Heart left ventricle (tissue), 16 donors: Measurements from ENCODE around the gene MGARP. TPM values are rescaled to one million over a fixed set of nuclear protein-coding genes. Genes with fewer than 3 reads are reported as not detected.

Experiments
- ATAC-seq, 4 donors: fragments of 200-7000 bp; cut with Tn5 transposase; one replicate each; pipeline ENCODE4 v1.9.1; 2020 to 2022; ENCODE audit warnings: moderate library complexity in 4 of 4, mild to moderate bottlenecking in 3 of 4, moderate number of reproducible peaks in 1 of 4
- DNase-seq, 5 donors: peaks; one replicate each; pipeline ENCODE4 v3.0.0-alpha.2; 2020
- H3K27ac ChIP-seq, 12 donors: fragments of 200-600 bp; sonication (generic) in 4 of 12; one replicate each; pipeline versions ENCODE4 v1.5.0 to v1.8.0; 2016 to 2022; ENCODE audit warnings: mild to moderate bottlenecking in 2 of 12
- H3K27me3 ChIP-seq, 9 donors: fragments of 200-600 bp; sonication (generic) in 2 of 9; one replicate each; pipeline versions ENCODE4 v1.5.1 to v1.8.0; 2016 to 2022; ENCODE audit warnings: mild to moderate bottlenecking in 3 of 9
- H3K36me3 ChIP-seq, 9 donors: fragments of 200-600 bp; sonication (generic) in 2 of 9; one replicate each; pipeline versions ENCODE4 v1.5.0 to v1.8.0; 2018 to 2022; ENCODE audit warnings: mild to moderate bottlenecking in 2 of 9
- H3K4me1 ChIP-seq, 12 donors: fragments of 200-600 bp; sonication (generic) in 4 of 12; one replicate each; pipeline versions ENCODE4 v1.5.0 to v1.8.0; 2016 to 2022; ENCODE audit warnings: mild to moderate bottlenecking in 3 of 12
- H3K4me3 ChIP-seq, 12 donors: fragments of 200-600 bp; sonication (generic) in 4 of 12; one replicate each; pipeline versions ENCODE4 v1.5.0 to v1.8.0; 2017 to 2022; ENCODE audit warnings: mild to moderate bottlenecking in 9 of 12, moderate library complexity in 4 of 12
- H3K9me3 ChIP-seq, 12 donors: fragments of 200-600 bp; sonication (generic) in 4 of 12; one replicate each; pipeline versions ENCODE4 v1.5.0 to v1.8.0; 2016 to 2022; ENCODE audit warnings: mild to moderate bottlenecking in 1 of 12
- CTCF ChIP-seq, 12 donors: fragments of 200-600 bp; sonication (generic) in 4 of 12; IDR thresholded peaks; one replicate each; pipeline versions ENCODE4 v1.5.0 to v1.8.0; 2018 to 2022; ENCODE audit warnings: antibody characterized with exemption in 12 of 12, mild to moderate bottlenecking in 5 of 12
- POLR2A ChIP-seq, 2 donors: fragments of 450-650 bp; IDR thresholded peaks; one replicate each; pipeline ENCODE4 v1.6.1; 2017; ENCODE audit warnings: antibody characterized with exemption in 2 of 2, mild to moderate bottlenecking in 2 of 2, moderate library complexity in 2 of 2
- WGBS, 4 donors: extraction: QIAGEN DNeasy Blood & Tissue Kit in 2 of 4; methylation state at CpG; one replicate each; pipeline versions ENCODE4 v1.1.5 to v1.1.7; 2013 to 2018; 5-methylcytosine and 5-hydroxymethylcytosine counted together
- intact Hi-C, 10 donors: fragments of 100-400 bp; cut with DNase I; formaldehyde crosslinking; loops; one replicate each; pipeline versions ENCODE4 v1.11.1 to v1.14.2; 2022
- polyA plus RNA-seq, 2 donors: library from polyadenylated mRNA; stranded (reverse); fragments of 200-250 nt; gene quantifications; one replicate each; pipeline ENCODE4 v1.2.3, GENCODE V29; 2013
- total RNA-seq, 9 donors: library from RNA; depleted of rRNA in 2 of 9; stranded (reverse); fragments of >200 nt in 2 of 9; fragmentation: NEBNext Ultra II Directional in 3 of 9; extraction: Animal tissue kit (Norgen Biotek cat#: 25700) in 3 of 9; gene quantifications; one replicate each; pipeline versions ENCODE4 v1.1.0 to v1.2.4, GENCODE V29; 2016 to 2023
- donor health status: ischemic (EF 13 %, LVEDD 7.1; RV severe dilation, severe dysfunction).
- donor health status: healthy with polysubstance abuse.
- donor health status: DM: no; HTN: yes; CAD: no.
- donor health status: DM: no; HTN: no; CAD: no.
- donor health status: ischemic (EF 25% LVEDD 6.9; RV normal size, moderate dysfunction).
- donor health status: ischemic (EF 25% LVEDD 5.7; RV mildly dilated, moderate dysfunction).
- donor health status: healthy.
- donor health status: DM: yes; HTN: yes; CAD: no.
- donor health status: ischemic (EF 35%, LVEDD 5.7; RV mildly dilated, moderate dysfunction).
- donor health status: nonischemic (EF 11% LVEDD 7.7; RV severe dilation, severe dysfunction).
- donor health status: DM: yes; HTN: yes; CAD: no.
- donor health status: PGD.
- donor health status: ischemic (EF 29% LVEDD 5.4; RV normal size, mild dysfunction).
- donor health status: nonischemic (EF 23%, LVEDD 6.1; RV moderate dilation, normal function).

Gene MGARP
- total and polyA plus RNA-seq, 11 donors = 0.48 to 7.8 (median 0.98) TPM

DNA sequence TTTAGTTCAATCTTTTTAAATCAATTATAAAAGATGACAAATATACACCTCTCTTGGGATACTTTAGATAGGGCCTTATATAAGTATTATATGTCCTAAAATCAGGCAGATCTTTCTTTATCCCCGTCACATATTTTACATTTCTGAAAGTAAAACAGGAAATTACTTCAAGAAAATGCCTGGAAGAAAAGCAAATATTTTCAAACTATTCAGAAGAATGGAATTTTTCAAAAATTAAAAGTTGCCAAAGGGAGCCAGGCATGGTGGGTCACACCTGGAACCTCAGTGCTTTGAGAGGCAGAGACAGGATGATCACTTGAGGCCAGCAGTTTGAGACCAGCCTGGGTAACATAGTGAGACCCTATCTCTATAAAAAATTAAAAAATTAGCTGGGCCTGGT, 34.4 kb downstream of the MGARP start:
- H3K27me3 ChIP-seq = no peaks in the 10 kb centered on the region
- intact Hi-C loops = no loop called here
- H3K9me3 ChIP-seq = no peaks in the 10 kb centered on the region
- no peaks in the 10 kb centered on the region for H3K36me3 ChIP-seq
- no peak for ATAC-seq
- peaks cover 0 to 3% (median 0%) of the 10 kb centered on the region in 12 donors for H3K4me1 ChIP-seq
- 78 to 85% (median 82%) methylated on average over 1 of the region's 1 CpG for WGBS, 4 donors
- TF ChIP-seq CTCF (IDR thresholded peaks at IDR 0.05) (no peak), POLR2A (IDR thresholded peaks at IDR 0.05) (no peak)
- DNase-seq = no peak
- H3K4me3 ChIP-seq = no peak overlapping the region
- H3K27ac ChIP-seq = peak overlapping the region in 5 of 12 donors; percentile 7 to 53 (median 14)

GRCh38 chr4:139243448-139244365, 36.3 kb downstream of the MGARP start:
- DNase-seq (no peak), ATAC-seq (peak in 3 of 4 donors; percentile 60 to 86 (median 64))
- TF ChIP-seq CTCF (IDR thresholded peaks at IDR 0.05) = no peak
- TF ChIP-seq POLR2A (IDR thresholded peaks at IDR 0.05) = no peak
- WGBS, 4 donors = 88 to 93% (median 92%) methylated on average over 12 of the region's 12 CpGs
- H3K9me3 ChIP-seq = peaks cover 0 to 7% (median 0%) of the 10 kb centered on the region in 12 donors
- H3K27ac ChIP-seq = peak overlapping the region in 3 of 12 donors; percentile 13 to 57 (median 20)
- intact Hi-C loops = no loop called here
- H3K27me3 ChIP-seq = no peaks in the 10 kb centered on the region
- no peaks in the 10 kb centered on the region for H3K36me3 ChIP-seq
- H3K4me1 ChIP-seq = peaks cover 0 to 3% (median 0%) of the 10 kb centered on the region in 12 donors
- no peak overlapping the region for H3K4me3 ChIP-seq

DNA sequence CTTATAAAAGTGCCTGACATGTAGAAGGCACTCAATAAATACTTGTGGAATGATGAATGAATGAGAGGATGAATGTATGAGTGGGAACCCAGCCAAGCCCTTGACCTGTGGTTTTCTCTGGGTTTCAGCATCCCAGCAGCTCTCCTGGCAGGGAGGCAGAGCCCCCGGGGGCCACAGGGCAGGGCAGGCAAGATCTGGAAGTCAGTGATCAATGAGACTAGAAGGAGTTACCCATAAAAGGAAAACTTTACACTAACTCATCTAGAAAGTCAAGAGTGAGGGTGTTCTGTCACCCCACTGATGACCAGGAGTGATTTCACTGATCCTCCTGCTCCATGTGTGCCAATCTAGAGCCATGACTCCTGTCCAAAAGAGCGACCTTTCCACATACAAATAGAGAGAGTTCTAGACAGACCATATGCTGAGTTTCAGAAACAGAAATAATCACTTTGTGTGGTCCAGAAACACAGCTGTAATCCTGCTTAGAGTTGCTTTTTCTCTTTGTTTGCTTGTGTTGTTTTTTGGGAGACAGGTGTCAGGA, 37.4 kb downstream of the MGARP start:
- WGBS, 4 donors = 86 to 93% (median 90%) methylated on average over 2 of the region's 2 CpGs
- intact Hi-C loops = no loop called here
- TF ChIP-seq CTCF (IDR thresholded peaks at IDR 0.05) = no peak
- TF ChIP-seq POLR2A (IDR thresholded peaks at IDR 0.05) = no peak
- no peaks in the 10 kb centered on the region for H3K36me3 ChIP-seq
- peaks cover 0 to 8% (median 0%) of the 10 kb centered on the region in 12 donors for H3K9me3 ChIP-seq
- no peak for DNase-seq
- H3K27me3 ChIP-seq = no peaks in the 10 kb centered on the region
- no peak overlapping the region for H3K4me3 ChIP-seq
- peaks cover 0 to 3% (median 0%) of the 10 kb centered on the region in 12 donors for H3K4me1 ChIP-seq
- H3K27ac ChIP-seq = no peak overlapping the region
- no peak for ATAC-seq

DNA sequence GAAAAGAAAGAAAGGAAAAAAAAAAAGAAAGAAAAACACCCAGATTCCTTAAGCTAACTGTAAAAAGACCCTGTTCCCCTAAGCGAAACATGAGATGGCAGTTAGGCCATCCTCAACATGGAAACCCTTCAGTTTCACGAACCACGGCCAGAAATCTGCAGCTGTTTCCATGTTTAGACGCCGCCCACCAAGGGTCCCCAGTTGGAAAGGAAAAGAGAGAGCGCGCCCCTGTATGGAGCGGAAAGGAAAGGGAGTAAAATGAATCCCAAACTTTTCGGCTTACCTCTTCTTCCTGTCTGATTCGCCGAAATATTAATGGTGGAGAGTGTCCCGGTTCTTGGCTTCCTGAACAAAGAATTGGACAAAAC, 38.3 kb downstream of the MGARP start:
- WGBS, 4 donors = 88 to 91% (median 90%) methylated on average over 12 of the region's 12 CpGs
- peaks cover 0 to 3% (median 0%) of the 10 kb centered on the region in 12 donors for H3K4me1 ChIP-seq
- no peak for ATAC-seq

More for the DNA sequence above, 38.3 kb downstream of the MGARP start:
- intact Hi-C loops = no loop called here
- Histone ChIP-seq H3K9me3 (peaks cover 0 to 8% (median 0%) of the 10 kb centered on the region in 12 donors), H3K27ac (no peak overlapping the region), H3K36me3 (no peaks in the 10 kb centered on the region), H3K27me3 (no peaks in the 10 kb centered on the region), H3K4me3 (no peak overlapping the region)
- TF ChIP-seq POLR2A (IDR thresholded peaks at IDR 0.05) = no peak
- no peak for TF ChIP-seq CTCF (IDR thresholded peaks at IDR 0.05)
- no peak for DNase-seq
